Right atrium auricular region (tissue), 2 donors: Measurements from ENCODE around the gene TSPAN12. TPM values are rescaled to one million over a fixed set of nuclear protein-coding genes. Genes with fewer than 3 reads are reported as not detected.

Source experiments
- DNase-seq: peaks from one replicate; pipeline ENCODE4 v3.0.0-alpha.2; 2019; ENCODE audit warnings: low spot score
- H3K27ac ChIP-seq, 2 donors: fragments of 200-600 bp; sonication (generic); 1 replicate in 1 of 2; 2 replicates in 1 of 2; pipeline ENCODE4 v1.5.1; 2016 to 2019
- H3K27me3 ChIP-seq, 2 donors: fragments of 200-600 bp; sonication (generic); one replicate each; pipeline versions ENCODE4 v1.5.1 to v1.6.0; 2017 to 2019
- H3K36me3 ChIP-seq: fragments of 200-600 bp; sonication (generic); one replicate; pipeline ENCODE4 v1.5.1; 2016
- H3K4me1 ChIP-seq, 2 donors: fragments of 200-600 bp; sonication (generic); one replicate each; pipeline versions ENCODE4 v1.5.1 to v1.6.0; 2017 to 2019
- H3K4me3 ChIP-seq, 2 donors: fragments of 200-600 bp; sonication (generic); 1 replicate in 1 of 2; 2 replicates in 1 of 2; pipeline ENCODE4 v1.5.1; 2017 to 2019; ENCODE audit warnings: mild to moderate bottlenecking in 1 of 2, moderate library complexity in 1 of 2
- H3K9me3 ChIP-seq, 2 donors: fragments of 200-600 bp; sonication (generic); one replicate each; pipeline ENCODE4 v1.5.1; 2019
- total RNA-seq, 2 donors: library from RNA; depleted of rRNA; stranded (reverse); fragments of >200 nt; gene quantifications; one replicate each; pipeline ENCODE4 v1.1.0, GENCODE V29; 2016
- TF ChIP-seq, protein P1 (sequence below), 2 donors: fragments of 200-600 bp; sonication (generic); IDR thresholded peaks; one replicate each; pipeline ENCODE4 v1.5.1; 2019; ENCODE audit warnings: antibody characterized with exemption in 2 of 2

TSPAN12 gene
- total RNA-seq, 2 donors from 2014 or later = 29.5 to 55.8 TPM

DNA sequence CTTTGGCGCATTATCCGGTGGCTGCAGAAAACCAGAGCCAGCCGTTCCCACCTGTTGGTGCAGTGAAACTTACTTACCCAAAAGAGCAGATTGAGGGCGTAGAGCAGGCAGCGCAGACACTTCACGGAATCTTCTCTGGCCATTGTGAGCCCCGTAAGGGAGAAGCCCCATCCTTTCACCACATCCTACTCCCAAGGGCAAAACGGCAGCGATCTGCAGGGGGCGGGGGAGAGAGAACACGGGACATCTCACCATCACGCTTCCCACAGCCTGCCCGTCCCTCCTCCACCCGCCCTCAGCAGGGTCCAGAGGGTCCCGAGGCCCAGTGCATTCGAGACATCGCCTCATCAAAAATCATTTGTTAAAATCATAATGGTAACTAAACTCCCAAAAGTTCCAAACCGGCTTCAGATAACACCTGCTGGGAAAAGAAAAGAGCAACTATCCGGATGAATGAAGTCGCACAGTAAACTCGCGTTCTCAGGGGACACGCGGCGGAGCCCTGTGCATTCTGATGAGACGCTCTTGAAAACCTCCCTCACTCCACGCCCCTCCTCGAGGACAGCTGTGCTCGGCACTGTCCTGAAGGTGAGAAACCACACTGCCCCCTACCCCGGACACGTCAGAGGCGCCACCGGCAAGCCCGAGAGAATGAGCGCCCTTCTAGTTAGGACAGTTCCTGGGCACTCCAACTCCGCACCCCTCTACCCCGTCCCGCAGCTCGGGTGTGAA lies 1.2 kb downstream of the TSPAN12 start:
- Histone ChIP-seq H3K9me3 (no peaks in the 10 kb centered on the region), H3K27me3 (no peaks in the 10 kb centered on the region), H3K36me3 (no peaks in the 10 kb centered on the region), H3K4me1 (peaks cover 0 to 16% of the 10 kb centered on the region in 2 donors), H3K27ac (peak overlapping the region; percentile 91 to 94), H3K4me3 (peak overlapping the region; percentile 71 to 76)
- peak; percentile 62 for DNase-seq
- TF ChIP-seq, protein P1, sequence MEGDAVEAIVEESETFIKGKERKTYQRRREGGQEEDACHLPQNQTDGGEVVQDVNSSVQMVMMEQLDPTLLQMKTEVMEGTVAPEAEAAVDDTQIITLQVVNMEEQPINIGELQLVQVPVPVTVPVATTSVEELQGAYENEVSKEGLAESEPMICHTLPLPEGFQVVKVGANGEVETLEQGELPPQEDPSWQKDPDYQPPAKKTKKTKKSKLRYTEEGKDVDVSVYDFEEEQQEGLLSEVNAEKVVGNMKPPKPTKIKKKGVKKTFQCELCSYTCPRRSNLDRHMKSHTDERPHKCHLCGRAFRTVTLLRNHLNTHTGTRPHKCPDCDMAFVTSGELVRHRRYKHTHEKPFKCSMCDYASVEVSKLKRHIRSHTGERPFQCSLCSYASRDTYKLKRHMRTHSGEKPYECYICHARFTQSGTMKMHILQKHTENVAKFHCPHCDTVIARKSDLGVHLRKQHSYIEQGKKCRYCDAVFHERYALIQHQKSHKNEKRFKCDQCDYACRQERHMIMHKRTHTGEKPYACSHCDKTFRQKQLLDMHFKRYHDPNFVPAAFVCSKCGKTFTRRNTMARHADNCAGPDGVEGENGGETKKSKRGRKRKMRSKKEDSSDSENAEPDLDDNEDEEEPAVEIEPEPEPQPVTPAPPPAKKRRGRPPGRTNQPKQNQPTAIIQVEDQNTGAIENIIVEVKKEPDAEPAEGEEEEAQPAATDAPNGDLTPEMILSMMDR (IDR thresholded peaks at IDR 0.05) = no peak

DNA sequence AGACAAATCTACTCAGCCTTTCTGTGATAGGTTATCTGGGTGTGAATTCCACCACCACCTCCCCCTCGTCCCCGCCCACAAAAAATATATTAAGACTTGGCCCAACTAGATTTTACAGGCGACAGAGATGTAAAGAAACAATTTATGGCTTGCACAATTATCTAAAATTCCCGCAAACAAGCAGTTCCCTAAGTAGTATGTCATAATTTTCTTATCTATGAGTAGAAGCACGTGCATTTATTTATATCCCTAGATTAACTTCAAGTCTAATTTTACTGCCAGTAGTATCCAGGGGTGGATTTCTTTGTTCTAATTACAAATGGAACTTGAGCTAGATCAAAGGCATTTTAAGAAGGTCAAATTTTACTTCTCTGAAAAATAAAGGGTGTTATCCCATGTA lies 1.7 kb downstream of the TSPAN12 start:
- H3K4me3 ChIP-seq = peak overlapping the region; percentile 71 to 76
- H3K9me3 ChIP-seq = no peaks in the 10 kb centered on the region
- TF ChIP-seq, protein P1 (IDR thresholded peaks at IDR 0.05) = no peak
- no peaks in the 10 kb centered on the region for H3K36me3 ChIP-seq
- H3K27ac ChIP-seq = peak overlapping the region; percentile 91 to 94
- DNase-seq = no peak
- H3K27me3 ChIP-seq = no peaks in the 10 kb centered on the region
- H3K4me1 ChIP-seq = peaks cover 0 to 16% of the 10 kb centered on the region in 2 donors

DNA sequence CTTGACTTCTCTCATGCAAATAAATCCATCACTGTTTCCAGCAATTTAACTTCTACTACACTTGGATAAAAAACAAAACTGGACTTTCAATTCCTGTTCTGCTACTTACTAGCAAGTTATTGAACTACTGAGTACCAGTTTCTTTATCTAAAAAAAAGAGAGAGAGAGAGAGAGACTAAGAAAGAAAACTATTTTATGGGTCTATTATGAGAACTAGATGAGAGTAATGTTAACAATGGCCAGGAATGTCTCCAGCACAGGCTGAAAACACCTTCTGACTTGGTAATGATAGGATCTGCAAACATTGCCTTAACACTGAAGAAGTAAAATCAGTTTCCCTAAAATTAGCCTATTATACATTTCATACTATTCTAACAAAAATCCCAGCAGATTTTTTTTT lies 5.2 kb downstream of the TSPAN12 start:
- TF ChIP-seq, protein P1 (IDR thresholded peaks at IDR 0.05) = no peak
- Histone ChIP-seq H3K4me3 (no peak overlapping the region), H3K9me3 (no peaks in the 10 kb centered on the region), H3K27ac (no peak overlapping the region), H3K4me1 (peaks cover 0 to 11% of the 10 kb centered on the region in 2 donors), H3K36me3 (no peaks in the 10 kb centered on the region), H3K27me3 (no peaks in the 10 kb centered on the region)
- DNase-seq = no peak

DNA sequence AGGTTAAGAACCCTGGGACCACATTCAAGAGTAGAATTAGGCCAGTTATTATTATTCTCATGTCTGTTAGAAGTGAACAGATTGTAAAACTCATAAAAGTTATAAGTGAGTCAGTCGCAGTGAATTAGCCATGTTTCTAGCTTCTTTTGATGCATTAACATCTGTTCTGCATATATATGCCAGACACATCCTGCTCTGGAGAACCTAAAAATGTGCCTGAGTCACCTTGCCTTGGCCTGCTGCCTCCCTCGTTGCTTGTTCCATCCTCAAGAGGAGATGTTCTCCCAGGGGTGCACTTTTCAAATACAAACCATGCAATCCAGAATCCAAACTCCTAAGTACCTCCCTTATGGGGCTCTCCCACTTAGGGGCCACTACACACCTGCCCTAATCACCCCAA lies 14.8 kb downstream of the TSPAN12 start:
- no peak overlapping the region for H3K4me3 ChIP-seq
- H3K27me3 ChIP-seq = no peaks in the 10 kb centered on the region
- TF ChIP-seq, protein P1 (IDR thresholded peaks at IDR 0.05) = no peak
- peaks cover 0 to 6% of the 10 kb centered on the region in 2 donors for H3K4me1 ChIP-seq
- no peaks in the 10 kb centered on the region for H3K36me3 ChIP-seq
- no peak overlapping the region for H3K27ac ChIP-seq
- no peak for DNase-seq
- H3K9me3 ChIP-seq = no peaks in the 10 kb centered on the region

DNA sequence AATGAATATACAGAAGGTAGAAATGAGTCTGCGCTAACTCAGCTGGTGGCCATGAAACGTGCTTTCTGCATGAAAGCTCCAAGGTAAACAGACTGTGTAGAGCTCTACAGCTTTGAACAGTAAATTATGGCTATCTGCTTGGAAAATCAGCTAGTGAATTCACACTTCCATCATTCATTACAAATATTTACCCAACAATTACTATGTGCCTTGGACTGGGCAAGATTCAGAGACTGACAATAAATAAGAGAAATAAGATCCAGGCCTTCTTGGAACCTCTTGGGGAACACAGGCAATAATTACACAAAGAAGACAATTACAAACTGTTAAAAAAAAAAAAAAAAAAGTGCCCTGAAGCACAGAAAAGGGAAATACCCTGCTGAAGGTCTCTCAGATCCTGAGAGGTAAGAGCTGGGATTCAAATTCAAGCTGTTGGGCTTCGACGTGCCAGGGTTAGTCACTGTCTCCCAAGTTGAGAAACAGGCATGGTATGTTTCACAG lies 15.8 kb downstream of the TSPAN12 start:
- no peaks in the 10 kb centered on the region for H3K27me3 ChIP-seq
- H3K4me3 ChIP-seq = no peak overlapping the region
- H3K36me3 ChIP-seq = peaks cover 8% of the 10 kb centered on the region
- H3K27ac ChIP-seq = no peak overlapping the region
- peaks cover 0 to 6% of the 10 kb centered on the region in 2 donors for H3K4me1 ChIP-seq
- TF ChIP-seq, protein P1 (IDR thresholded peaks at IDR 0.05) = no peak
- DNase-seq = no peak
- H3K9me3 ChIP-seq = no peaks in the 10 kb centered on the region
